GM12878 (cell line): Measurements from ENCODE around the gene SIRT3. TPM values are rescaled to one million over a fixed set of nuclear protein-coding genes. Genes with fewer than 3 reads are reported as not detected.

Experiments
- ATAC-seq: fragments of 200-7000 bp; cut with Tn5 transposase; 3 replicates; pipeline ENCODE4 v1.9.1; 2020; ENCODE audit warnings: mild to moderate bottlenecking, moderate library complexity
- BruUV-seq: library from RNA; stranded (reverse); fragments of 400-500 nt; replicated peaks from 2 replicates; lab custom pipeline; 2021; lab: Mats Ljungman, UMichigan
- CTCF ChIA-PET: fragments of 300-600 bp; sonication (Branson Sonifier 250); formaldehyde crosslinking; extraction: SDS; loops from one replicate; lab custom pipeline; 2021; ENCODE audit warnings: inconsistent platforms; lab: Yijun Ruan, JAX
- POLR2A ChIA-PET: fragments of 350-600 bp; formaldehyde crosslinking; extraction: SDS; loops from one replicate; lab custom pipeline; 2021; ENCODE audit warnings: inconsistent platforms; lab: Charles Lee
- RAD21 ChIA-PET: fragments of 300-600 bp; sonication (Branson Sonifier 250); formaldehyde crosslinking; loops from one replicate; lab custom pipeline; 2023; ENCODE audit warnings: antibody characterized with exemption; ENCODE audit not compliant: unreplicated experiment; lab: Charles Lee
- SMC1A ChIA-PET: fragments of 300-600 bp; sonication (Branson Sonifier 250); formaldehyde crosslinking; loops from one replicate; lab custom pipeline; 2023; ENCODE audit not compliant: unreplicated experiment, uncharacterized antibody; lab: Charles Lee
- DNase-seq: peaks from one replicate; pipeline ENCODE4 v3.0.0-alpha.2; 2011; ENCODE audit warnings: low read depth, low spot score
- FAIRE-seq: peaks from 3 replicates; lab custom pipeline; 2011; peaks lifted over from hg19 to GRCh38; lab: Jason Lieb, UNC
- H2AFZ ChIP-seq: 2 replicates; pipeline ENCODE4 v1.6.0; 2011; ENCODE audit warnings: low read depth, low read length, control low read depth; ENCODE audit not compliant: control insufficient read depth
- H3K27ac ChIP-seq: 2 replicates; pipeline ENCODE4 v1.5.1; 2011; ENCODE audit warnings: control low read depth; ENCODE audit not compliant: control insufficient read depth, insufficient read depth
- H3K27me3 ChIP-seq, 2 experiments: replicated peaks in 1 of 2; 2 replicates each; pipeline versions ENCODE4 v1.6.0 to v1.6.1; 2011; ENCODE audit warnings: low read length in 1 of 2; ENCODE audit not compliant: control insufficient read depth in 2 of 2, insufficient read depth in 2 of 2
- H3K36me3 ChIP-seq, 2 experiments: 2 replicates each; pipeline ENCODE4 v1.5.1; 2011; ENCODE audit warnings: low read length in 1 of 2; ENCODE audit not compliant: control insufficient read depth in 2 of 2, insufficient read depth in 2 of 2
- H3K4me1 ChIP-seq: 2 replicates; pipeline ENCODE4 v1.6.1; 2011; ENCODE audit warnings: mild to moderate bottlenecking, low read length, moderate library complexity, mixed read lengths; ENCODE audit not compliant: control insufficient read depth, insufficient read depth
- H3K4me2 ChIP-seq: 2 replicates; pipeline ENCODE4 v1.6.0; 2011; ENCODE audit warnings: control low read depth; ENCODE audit not compliant: control insufficient read depth, insufficient read depth
- H3K4me3 ChIP-seq: fragments of 200-600 bp; sonication (generic); 2 replicates; pipeline ENCODE4 v1.5.1; 2016
- H3K79me2 ChIP-seq: 2 replicates; pipeline ENCODE4 v1.6.0; 2011; ENCODE audit warnings: low read length; ENCODE audit not compliant: control insufficient read depth, insufficient read depth
- H3K9ac ChIP-seq: 2 replicates; pipeline ENCODE4 v1.8.0; 2011; ENCODE audit warnings: low read length, control low read depth, mixed read lengths; ENCODE audit not compliant: control insufficient read depth, insufficient read depth
- H3K9me3 ChIP-seq: replicated peaks from 3 replicates; pipeline ENCODE4 v1.5.1; 2011; ENCODE audit warnings: mild to moderate bottlenecking, low read length; ENCODE audit not compliant: control insufficient read depth, insufficient read depth
- H4K20me1 ChIP-seq: 2 replicates; pipeline ENCODE4 v1.6.0; 2011; ENCODE audit not compliant: control insufficient read depth, insufficient read depth
- BCL11A ChIP-seq: IDR thresholded peaks from 2 replicates; pipeline ENCODE4 v1.6.1; 2011; ENCODE audit warnings: low read depth, low read length
- CHD1 ChIP-seq: IDR thresholded peaks from 2 replicates; pipeline ENCODE4 v1.6.1; 2012; ENCODE audit warnings: low read depth, low read length, improper control_type of control experiment
- CTCF ChIP-seq, 3 experiments: IDR thresholded peaks in 2 of 3; conservative IDR thresholded peaks in 1 of 3; 2 replicates each; pipeline ENCODE4 v1.5.1; 2011; ENCODE audit warnings: low read depth in 3 of 3, low read length in 3 of 3, mild to moderate bottlenecking in 3 of 3, control low read depth in 2 of 3, moderate library complexity in 2 of 3, inconsistent platforms in 1 of 3, mixed read lengths in 1 of 3; ENCODE audit not compliant: control insufficient read depth in 2 of 3, insufficient read depth in 1 of 3; ENCODE audit errors: extremely low read depth in 1 of 3
- EZH2 ChIP-seq: IDR thresholded peaks from 2 replicates; pipeline ENCODE4 v1.6.1; 2012; ENCODE audit warnings: low read depth, mild to moderate bottlenecking, control low read depth, inconsistent platforms, low read length, borderline replicate concordance; ENCODE audit not compliant: control insufficient read depth
- NR2F1 ChIP-seq: fragments of 450-650 bp; conservative IDR thresholded peaks from 2 replicates; pipeline ENCODE4 v1.6.1; 2017; ENCODE audit warnings: mild to moderate bottlenecking
- PAX5 ChIP-seq: IDR thresholded peaks from 2 replicates; pipeline ENCODE4 v1.6.1; 2011; ENCODE audit warnings: low read depth, low read length, borderline replicate concordance
- POU2F2 ChIP-seq: IDR thresholded peaks from 3 replicates; pipeline ENCODE4 v1.6.1; 2011; ENCODE audit warnings: low read depth, mild to moderate bottlenecking, low read length, borderline replicate concordance
- RUNX3 ChIP-seq: IDR thresholded peaks from 2 replicates; pipeline ENCODE4 v1.6.1; 2012; ENCODE audit warnings: low read length, inconsistent platforms
- SREBF1 ChIP-seq: IDR thresholded peaks from 2 replicates; pipeline ENCODE4 v1.6.1; 2012; ENCODE audit warnings: mild to moderate bottlenecking, low read length
- TCF3 ChIP-seq: IDR thresholded peaks from 2 replicates; pipeline ENCODE4 v1.6.1; 2012; ENCODE audit warnings: low read depth, mild to moderate bottlenecking, low read length, borderline replicate concordance; ENCODE audit not compliant: insufficient read depth
- WGBS: methylation state at CpG from one replicate; pipeline ENCODE4 v1.1.6; 2016; ENCODE audit warnings: low lambda C conversion rate; ENCODE audit not compliant: insufficient replicate concordance, insufficient coverage; ENCODE audit errors: missing lambda C conversion rate; 5-methylcytosine and 5-hydroxymethylcytosine counted together
- in situ Hi-C: fragments of 300-500 bp; cut with MboI; formaldehyde crosslinking; loops from 9 replicates; pipeline ENCODE4 v1.14.3; 2018; ENCODE audit warnings: mixed read lengths
- intact Hi-C: fragments of 100-400 bp; cut with micrococcal nuclease; formaldehyde crosslinking; loops from one replicate; pipeline ENCODE4 v1.14.2; 2022; ENCODE audit not compliant: unreplicated experiment
- polyA plus RNA-seq, 11 experiments: library from polyadenylated mRNA; depleted of rRNA in 4 of 11; unstranded in 6 of 11; stranded (reverse) in 5 of 11; fragments of >200 nt; fragmentation: Nextera tagmentation in 4 of 11; fragmentation: Illumina TruSeq in 1 of 11; extraction: Ambion mirVana in 4 of 11; extraction: Trizol in 1 of 11; gene quantifications; 1 replicate in 1 of 11; 2 replicates in 10 of 11; pipeline versions ENCODE4 v1.2.1 to v1.2.3, GENCODE V29; 2011 to 2016; ENCODE audit warnings: inconsistent platforms in 2 of 11, missing spikeins in 2 of 11, low read depth in 1 of 11
- total RNA-seq, 4 experiments: library from RNA; depleted of rRNA in 3 of 4; stranded (reverse); fragments of >200 nt in 3 of 4; fragmentation: Illumina TruSeq in 1 of 4; extraction: Trizol in 1 of 4; gene quantifications; 2 replicates each; pipeline versions ENCODE4 v1.2.1 to v1.2.3, GENCODE V29; 2013 to 2021
- TF ChIP-seq, protein P1 (sequence below): fragments of 450-650 bp; IDR thresholded peaks from 2 replicates; pipeline ENCODE4 v1.6.1; 2017; ENCODE audit warnings: mild to moderate bottlenecking, moderate library complexity

The SIRT3 gene
- total and polyA plus RNA-seq, 10 of the 15 experiments (the other 5 are each of a cell fraction or from before 2014, with no cell fraction given) = 0.90 to 23.2 (median 12.6) TPM

- Histone ChIP-seq H3K9me3 (no peaks in the 10 kb centered on the region), H2AFZ (no peak overlapping the region), H3K4me1 (no peaks in the 10 kb centered on the region), H3K27ac (no peak overlapping the region), H3K27me3 (no peaks in the 10 kb centered on the region), H3K9ac (no peak overlapping the region), H3K79me2 (no peaks in the 10 kb centered on the region; the same call in none of the 2 replicates), H3K4me2 (no peak overlapping the region), H3K4me3 (no peak overlapping the region), H3K36me3 (no peaks in the 10 kb centered on the region), H4K20me1 (no peaks in the 10 kb centered on the region)
- ChIA-PET CTCF (no interaction called here), SMC1A (interaction anchor here (1.0 to 1.6 kb wide), 3 partner anchors 14 to 38 kb away, joined by 3 to 5 read pairs (median 3); no protein-coding TSS in a partner anchor), RAD21 (no interaction called here), POLR2A (interaction anchor here (1.2 kb wide), 2 partner anchors 11 to 22 kb away, joined by 4 read pairs; no protein-coding TSS in a partner anchor)
- intact Hi-C loops (no loop called here), in situ Hi-C loops (no loop called here)
- ATAC-seq (no peak), FAIRE-seq (no peak)
- no TSS peak for BruUV-seq
- WGBS = 93% methylated on average over 10 of the region's 10 CpGs
- no peak for TF ChIP-seq BCL11A
- TF ChIP-seq CTCF (IDR thresholded peaks at IDR 0.05 in 2 of 3, conservative IDR thresholded peaks at IDR 0.05 in 1 of 3; ENCODE audit: control insufficient read depth in 2 of 3, extremely low read depth in 1 of 3, insufficient read depth in 1 of 3, low read depth in 3 of 3, low read length in 3 of 3) = no peak
- TF ChIP-seq POU2F2 = no peak
- TF ChIP-seq NR2F1 = no peak
- TF ChIP-seq, protein P1, sequence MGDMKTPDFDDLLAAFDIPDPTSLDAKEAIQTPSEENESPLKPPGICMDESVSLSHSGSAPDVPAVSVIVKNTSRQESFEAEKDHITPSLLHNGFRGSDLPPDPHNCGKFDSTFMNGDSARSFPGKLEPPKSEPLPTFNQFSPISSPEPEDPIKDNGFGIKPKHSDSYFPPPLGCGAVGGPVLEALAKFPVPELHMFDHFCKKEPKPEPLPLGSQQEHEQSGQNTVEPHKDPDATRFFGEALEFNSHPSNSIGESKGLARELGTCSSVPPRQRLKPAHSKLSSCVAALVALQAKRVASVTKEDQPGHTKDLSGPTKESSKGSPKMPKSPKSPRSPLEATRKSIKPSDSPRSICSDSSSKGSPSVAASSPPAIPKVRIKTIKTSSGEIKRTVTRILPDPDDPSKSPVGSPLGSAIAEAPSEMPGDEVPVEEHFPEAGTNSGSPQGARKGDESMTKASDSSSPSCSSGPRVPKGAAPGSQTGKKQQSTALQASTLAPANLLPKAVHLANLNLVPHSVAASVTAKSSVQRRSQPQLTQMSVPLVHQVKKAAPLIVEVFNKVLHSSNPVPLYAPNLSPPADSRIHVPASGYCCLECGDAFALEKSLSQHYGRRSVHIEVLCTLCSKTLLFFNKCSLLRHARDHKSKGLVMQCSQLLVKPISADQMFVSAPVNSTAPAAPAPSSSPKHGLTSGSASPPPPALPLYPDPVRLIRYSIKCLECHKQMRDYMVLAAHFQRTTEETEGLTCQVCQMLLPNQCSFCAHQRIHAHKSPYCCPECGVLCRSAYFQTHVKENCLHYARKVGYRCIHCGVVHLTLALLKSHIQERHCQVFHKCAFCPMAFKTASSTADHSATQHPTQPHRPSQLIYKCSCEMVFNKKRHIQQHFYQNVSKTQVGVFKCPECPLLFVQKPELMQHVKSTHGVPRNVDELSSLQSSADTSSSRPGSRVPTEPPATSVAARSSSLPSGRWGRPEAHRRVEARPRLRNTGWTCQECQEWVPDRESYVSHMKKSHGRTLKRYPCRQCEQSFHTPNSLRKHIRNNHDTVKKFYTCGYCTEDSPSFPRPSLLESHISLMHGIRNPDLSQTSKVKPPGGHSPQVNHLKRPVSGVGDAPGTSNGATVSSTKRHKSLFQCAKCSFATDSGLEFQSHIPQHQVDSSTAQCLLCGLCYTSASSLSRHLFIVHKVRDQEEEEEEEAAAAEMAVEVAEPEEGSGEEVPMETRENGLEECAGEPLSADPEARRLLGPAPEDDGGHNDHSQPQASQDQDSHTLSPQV = no peak
- TF ChIP-seq CHD1 = no peak
- no peak for TF ChIP-seq RUNX3
- no peak for TF ChIP-seq TCF3
- TF ChIP-seq PAX5 = no peak
- no peak for TF ChIP-seq SREBF1
- no peak for TF ChIP-seq EZH2
- TF ChIP-seq, all 136 proteins: peak for 0
- no peak for DNase-seq
These were observed 5.7 kb downstream of the SIRT3 start for GRCh38 chr11:230431-230830.
